ENCODE data around the gene KLHL5.
"Not testable (repeated sequence)": the region's sequence is repeated elsewhere in the genome, so short reads cannot be mapped to it uniquely, and the experiment has no call there.

Gene KLHL5

DNA sequence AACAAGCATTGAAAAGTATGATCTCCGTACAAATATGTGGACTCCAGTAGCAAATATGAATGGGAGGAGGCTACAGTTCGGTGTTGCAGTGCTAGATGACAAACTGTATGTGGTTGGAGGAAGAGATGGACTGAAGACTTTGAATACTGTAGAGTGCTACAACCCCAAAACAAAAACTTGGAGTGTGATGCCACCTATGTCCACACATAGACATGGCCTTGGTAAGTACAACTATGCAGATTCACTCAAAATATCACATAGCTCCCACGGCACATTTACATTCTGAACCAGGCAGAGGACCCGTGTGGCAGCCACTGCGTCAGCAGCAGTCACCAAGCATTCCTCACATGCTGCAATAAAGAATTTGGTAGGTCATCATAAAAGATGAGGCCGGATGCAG is 41.3 kb downstream of the KLHL5 start:
- DNase-seq (ENCODE audit: low read depth in 2 of 2): no peak

DNA sequence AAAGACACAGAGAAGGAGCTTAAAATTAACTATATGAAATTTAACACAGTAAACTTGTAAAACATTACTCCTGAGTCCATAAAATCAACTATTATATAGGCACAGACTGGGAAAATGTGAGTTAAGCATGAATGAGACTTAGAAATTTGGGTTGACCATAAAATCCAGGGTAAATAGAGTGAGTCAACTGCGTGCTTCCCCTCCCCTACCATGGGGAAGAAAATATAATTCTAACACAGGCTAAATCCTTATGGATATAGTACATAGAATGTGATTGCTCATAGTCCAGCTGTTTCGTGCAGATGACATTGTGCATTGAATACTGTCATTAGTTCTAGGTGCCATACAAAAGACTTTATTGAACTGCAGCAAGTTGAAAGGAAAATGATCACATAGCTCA is 42.2 kb downstream of the KLHL5 start:
- no peak for DNase-seq (ENCODE audit: low read depth in 2 of 2)

DNA sequence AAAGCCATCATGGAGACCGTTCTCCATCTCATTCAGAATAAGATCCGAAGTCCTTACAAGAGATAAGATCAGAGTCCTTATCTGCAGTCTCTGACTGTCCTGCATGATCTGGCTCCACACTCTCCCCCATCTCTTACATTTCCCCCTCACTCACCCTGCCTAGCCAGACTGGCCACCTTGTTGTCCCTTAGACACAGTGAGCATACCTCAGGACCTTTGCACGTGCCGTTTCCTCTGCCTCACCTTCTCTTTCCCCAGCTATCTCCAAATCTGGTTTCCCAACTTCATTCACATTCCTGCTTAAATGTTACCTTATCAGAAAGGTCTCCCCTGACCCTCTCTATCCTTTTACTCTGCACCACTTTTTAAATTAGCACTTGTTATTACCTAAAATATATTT is 44.0 kb downstream of the KLHL5 start:
- no peak for DNase-seq (ENCODE audit: low read depth in 2 of 2)

DNA sequence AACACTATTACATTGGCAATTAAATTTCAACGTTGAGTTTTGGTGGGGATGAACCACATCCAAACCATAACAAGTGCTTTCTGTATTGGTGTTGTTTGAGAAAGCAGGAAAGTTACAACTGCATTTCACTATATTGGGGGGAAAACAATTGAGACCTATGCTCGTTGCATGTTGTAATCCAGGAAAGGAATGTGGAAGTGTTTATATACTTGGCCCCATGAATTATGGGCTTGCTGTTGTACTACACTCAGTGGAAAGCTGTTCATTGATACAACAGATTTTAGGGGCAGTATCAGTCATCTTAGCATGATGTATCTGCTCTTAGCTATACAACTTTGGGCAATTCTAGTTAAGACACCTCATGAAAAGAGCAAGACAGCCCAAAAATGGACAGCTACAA is 52.4 kb downstream of the KLHL5 start:
- DNase-seq (ENCODE audit: low read depth in 2 of 2): no peak

DNA sequence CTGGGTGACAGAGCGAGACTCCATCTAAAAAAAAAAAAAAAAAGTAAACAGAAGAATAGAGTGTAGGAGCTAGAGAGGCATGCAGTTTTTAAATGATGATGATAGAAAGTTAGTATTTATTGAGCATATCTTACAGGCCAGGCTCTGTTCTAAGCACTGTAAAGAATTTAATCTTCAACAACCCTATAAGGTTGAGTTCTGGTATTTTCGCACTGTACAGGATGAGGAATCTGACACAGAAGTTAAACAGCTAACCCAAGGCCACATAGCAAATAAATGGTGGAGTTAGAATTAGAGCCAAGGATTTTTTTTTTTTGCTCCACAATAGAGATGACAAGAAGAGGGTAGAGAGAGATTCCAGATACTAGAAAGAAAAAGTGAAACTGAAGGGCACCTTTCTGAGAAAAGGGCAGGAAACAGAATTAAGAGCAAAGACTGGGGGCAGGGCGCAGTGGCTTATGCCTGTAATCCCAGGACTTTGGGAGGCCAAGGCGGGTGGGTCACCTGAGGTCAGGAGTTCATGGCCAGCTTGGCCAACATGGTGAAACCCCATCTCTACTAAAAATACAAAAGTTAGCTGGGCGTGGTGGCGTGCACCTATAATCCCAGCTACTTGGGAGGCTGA is 56.1 kb downstream of the KLHL5 start:
- DNase-seq (ENCODE audit: low read depth in 2 of 2): peak in 1 of 2 donors; percentile 11

DNA sequence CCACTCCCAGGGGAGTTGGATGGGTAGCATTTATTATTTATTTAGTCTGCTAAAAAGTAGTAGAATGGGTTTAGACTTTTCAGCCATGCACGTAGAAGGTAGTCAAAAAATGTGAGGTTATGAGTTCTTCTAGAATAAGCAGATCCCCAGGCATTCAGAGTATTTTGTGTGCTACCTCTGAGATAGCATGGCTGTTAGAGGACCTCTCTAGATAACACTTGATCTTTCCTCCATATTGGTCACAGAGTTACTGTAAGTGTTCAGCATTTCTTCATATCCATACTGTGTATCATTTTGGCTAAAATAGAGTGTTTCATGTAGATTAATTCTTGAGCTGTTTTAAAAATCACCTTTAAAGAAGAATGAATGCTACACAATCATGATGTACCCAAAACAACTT is 58.4 kb downstream of the KLHL5 start:
- DNase-seq (ENCODE audit: low read depth in 2 of 2): no peak

DNA sequence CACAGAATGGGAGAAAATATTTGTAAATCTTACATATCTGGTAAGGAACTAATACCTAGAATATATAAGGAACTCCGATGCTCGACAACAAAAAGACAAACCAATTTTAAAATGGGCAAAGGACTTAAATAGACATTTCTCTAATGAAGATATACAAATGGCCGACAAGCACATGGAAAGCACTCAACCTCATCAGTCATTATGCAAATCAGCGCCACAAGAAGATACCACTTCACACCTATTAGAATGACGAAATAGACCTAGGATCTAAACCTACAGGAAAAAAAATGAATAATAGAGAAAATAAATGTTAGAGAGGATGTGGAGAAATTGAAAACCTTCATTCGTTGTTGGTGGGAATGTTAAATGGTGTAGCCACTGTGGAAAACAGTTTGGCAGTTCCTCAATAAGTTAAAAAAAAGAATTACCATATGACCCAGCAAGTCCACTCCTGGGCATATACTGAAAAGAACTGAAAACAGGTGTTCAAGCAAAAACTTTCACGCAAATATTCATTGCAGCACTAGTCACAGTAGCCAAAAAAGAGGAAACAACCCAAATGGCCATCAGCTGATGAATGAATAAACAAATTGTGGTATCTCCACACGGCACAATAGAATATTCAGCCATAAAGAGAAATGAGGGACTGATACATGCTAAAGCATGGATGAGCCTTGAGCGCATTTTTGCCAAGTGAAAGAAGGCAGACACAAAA is 63.0 kb downstream of the KLHL5 start:
- no peak for DNase-seq (ENCODE audit: low read depth in 2 of 2)

DNA sequence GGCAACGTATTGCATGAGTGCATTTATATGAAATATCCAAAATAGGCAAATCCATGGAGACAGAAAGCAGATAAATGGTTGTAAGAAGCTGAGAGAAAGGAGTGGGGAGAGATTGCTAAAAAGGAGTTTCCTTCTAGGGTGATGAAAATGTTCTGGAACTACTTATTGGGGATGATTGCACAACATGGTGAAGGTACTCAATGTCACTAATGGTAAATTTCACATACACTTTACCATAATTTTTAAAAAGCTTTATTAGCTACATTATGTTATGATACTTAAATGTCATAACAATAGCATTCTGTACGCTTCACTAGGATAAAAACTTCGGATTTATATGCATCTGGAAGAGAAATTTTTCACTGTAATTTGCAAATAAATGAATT is 63.6 kb downstream of the KLHL5 start:
- DNase-seq (ENCODE audit: low read depth in 2 of 2): no peak

DNA sequence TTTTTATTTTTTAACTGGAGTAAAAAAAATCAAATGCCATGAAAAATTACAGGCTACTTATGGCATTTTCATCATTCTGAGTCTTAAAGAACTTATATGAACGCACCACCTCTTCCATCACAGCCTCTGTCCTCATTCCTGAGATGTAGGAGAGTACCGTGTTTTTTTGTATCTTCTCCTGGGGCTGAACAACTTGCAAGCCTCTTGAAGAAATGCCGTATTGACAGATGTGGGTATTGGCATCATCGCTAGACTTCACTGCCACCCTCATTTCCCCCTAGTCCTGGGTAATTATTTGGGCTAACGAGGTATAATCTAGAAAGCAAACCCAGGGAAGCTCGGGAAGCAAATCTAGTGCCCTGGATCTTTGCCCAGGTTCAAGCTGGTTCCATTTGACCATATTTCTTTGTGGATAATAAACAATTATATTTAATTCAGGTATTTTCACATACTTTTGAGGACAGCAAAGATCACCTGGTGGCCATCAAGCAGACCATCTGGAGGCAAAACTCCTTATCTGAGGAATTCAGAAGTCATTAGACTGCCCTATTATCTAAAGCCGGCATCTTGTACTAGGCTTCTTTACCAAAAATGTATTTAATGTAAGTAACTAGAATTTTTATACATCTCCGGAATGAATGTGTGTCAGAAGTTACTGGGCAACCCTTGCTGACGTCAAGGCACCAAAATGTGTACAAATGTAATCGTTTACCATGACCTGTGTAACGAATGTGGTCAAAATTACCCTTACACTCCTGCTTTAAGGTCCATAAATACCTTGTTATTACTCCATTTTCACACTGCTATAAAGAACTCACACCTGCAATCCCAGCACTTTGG is 64.4 kb downstream of the KLHL5 start:
- DNase-seq (ENCODE audit: low read depth in 2 of 2): no peak

DNA sequence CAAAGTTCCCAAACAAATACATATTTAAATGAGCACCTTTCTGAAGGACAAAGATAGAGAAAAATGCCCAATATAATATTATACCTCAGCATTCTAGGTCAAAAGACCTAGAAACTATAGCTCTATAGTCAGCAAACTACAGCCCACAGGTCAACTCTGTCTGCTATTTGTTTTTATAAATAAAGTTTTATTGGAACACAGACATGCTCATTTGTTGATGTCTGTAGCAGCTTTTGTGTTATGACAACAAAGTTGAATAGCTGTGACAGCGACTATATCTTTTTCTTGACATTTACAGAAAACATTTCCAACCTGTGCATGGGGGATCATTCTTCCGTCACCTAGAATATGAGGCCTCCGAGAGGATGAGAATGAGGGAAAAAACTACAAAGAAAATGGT is 71.6 kb downstream of the KLHL5 start:
- no peak for DNase-seq (ENCODE audit: low read depth in 2 of 2)

DNA sequence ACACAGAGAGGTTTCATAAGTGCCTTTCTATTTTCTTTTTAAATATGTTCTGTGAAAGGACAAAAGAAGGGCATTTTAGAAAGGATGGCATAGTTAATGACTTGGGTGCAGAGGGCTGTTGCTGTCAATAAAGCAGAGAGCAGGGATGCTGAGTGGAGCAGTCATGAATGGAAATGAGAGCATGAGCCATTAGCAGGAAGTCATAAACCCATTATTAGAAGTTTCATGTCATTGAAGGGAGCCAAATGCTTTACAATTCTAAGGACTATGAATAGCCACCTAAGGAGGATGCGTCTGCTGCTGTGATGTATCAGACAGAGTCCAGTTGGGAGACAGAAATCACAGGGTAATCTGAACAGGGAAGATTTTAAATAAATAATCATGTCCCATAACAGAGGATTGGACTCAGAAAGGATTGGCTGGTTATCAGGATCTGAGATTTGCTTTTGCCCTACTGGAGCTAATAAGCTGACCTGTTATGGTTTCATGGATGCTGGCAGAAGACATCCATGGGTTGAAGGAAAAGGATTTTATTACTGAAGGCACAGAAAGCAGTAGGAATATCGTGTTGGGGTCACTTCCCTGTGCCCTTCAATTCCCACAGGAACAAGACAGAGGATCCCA is 72.8 kb downstream of the KLHL5 start:
- no peak for DNase-seq (ENCODE audit: low read depth in 2 of 2)

DNA sequence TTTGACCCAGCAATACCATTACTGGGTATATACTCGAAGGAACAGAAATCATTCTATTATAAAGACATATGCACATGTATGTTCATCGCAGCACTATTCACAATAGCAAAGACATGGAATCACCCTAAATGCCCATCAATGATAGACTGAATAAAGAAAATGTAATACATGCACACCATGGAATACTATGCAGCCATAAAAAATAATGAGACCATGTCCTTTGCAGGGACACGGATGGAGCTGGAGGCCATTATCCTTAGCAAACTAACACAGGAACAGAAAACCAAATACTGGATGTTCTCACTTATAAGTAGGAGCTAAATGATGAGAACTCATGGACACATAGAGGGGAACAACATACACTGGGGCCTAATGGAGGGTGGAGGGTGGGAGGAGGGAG is 76.2 kb downstream of the KLHL5 start:
- DNase-seq (ENCODE audit: low read depth in 2 of 2): not testable (repeated sequence)

DNA sequence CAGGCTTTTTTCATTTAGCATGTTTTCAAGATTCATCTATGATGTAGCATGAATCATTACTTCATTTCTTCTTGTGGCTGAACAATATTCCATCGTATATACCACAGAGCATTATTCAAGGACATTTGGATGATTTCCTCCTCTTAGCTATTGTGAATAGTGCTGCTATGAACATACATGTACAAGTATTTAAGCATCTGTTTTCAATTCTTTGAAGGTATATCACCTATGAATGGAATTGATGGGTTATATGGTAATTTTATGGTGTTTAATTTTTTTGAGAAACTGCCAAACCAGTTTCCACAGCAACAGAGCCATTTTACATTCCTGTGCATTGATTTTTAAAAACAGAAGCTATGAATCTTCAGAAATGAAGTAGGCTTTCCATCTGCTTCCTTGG is 84.2 kb downstream of the KLHL5 start:
- no peak for DNase-seq (ENCODE audit: low read depth in 2 of 2)

DNA sequence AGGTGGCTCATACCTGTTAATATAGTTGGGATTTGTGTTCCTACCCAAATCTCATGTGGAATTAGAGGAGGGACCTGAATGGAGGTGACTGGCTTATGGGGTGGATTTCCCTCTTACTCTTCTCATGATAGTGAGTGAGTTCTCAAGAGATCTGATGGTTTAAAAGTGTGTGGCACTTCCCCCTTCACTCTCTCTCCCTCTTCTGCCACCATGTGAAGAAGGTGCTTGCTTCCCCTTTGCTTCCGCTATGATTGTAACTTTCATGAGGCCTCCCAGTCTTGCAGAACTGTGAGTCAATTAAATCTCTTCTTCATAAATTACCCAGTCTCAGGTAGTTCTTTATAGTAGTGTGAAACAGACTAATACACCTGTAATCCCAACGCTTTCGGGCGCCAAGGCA is 92.0 kb downstream of the KLHL5 start:
- no peak for DNase-seq (ENCODE audit: low read depth in 2 of 2)

DNA sequence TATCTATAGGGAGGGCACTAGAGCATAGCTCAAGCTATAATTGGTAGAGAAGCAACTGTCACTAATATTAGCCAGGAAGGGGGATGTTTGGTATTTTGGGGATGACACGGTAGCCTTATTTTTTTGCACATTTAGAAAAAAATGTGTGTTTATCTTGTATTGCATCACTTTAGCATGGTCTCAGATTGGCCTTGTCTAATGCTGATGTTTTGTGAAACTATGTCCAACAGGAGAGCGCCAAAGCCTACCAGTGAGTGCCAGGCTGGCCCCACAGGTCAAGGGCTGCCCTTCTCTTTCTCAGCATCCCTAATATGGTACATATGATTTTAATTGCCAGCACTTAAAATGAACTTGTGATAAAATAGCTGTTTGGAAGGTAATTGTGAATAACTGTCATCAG is 95.5 kb downstream of the KLHL5 start:
- DNase-seq (ENCODE audit: low read depth in 2 of 2): no peak

DNA sequence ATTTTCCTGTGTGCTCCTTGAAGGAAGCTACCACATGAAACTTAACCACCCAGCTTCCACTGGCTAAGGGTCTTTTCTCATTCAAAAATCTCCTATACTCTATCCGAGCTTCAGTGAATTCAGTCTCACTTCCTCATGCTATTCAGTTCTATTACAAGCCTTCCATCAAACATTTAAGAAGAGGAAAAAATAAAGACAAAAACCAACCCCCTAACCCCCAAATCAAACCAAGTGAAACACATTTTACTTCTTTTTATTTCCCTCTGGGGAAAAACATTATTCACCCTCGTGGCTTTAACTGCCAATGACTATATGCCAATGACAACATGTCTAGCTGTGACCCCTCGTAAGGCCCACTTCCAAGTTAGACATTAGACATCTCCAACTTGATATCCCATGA is 104.1 kb downstream of the KLHL5 start:
- no peak for DNase-seq (ENCODE audit: low read depth in 2 of 2)

DNA sequence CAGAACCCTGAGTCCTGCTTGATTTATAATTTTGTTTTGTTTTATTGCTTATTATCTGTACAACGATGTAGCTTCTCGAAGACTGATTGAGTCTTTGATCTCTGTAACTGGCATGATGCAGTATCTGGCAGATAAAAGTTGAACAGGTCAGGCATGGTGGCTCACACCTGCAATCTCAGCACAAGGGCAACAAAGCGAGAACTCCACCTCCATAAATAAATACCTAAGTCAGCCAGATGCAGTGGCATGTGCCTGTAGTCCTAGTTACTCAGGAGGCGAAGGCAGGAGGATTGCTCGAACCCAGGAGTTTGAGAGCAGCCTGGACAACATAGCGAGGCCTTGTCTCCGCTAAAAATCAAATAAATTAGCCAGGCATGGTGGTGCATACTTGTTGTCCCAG is 104.6 kb downstream of the KLHL5 start:
- DNase-seq (ENCODE audit: low read depth in 2 of 2): no peak

DNA sequence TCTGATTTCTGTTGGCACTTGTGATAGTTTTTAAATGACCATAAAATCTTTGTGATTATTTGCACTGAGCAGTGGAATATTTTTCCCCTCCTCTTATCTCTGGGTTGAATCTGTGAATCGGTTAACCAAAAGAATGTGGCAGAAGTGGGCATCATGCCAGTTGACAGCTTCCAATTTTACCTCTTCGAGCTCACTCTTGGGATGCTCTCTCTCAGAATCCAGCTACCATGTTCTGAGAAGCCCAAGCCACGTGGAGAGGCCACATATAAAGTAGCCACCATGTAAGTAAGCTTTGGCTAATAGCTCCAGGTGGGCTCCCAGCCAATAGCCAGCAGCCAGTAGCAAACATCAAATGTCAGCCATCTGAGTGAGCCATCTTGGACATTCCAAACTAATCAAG is 107.4 kb downstream of the KLHL5 start:
- DNase-seq (ENCODE audit: low read depth in 2 of 2): no peak

DNA sequence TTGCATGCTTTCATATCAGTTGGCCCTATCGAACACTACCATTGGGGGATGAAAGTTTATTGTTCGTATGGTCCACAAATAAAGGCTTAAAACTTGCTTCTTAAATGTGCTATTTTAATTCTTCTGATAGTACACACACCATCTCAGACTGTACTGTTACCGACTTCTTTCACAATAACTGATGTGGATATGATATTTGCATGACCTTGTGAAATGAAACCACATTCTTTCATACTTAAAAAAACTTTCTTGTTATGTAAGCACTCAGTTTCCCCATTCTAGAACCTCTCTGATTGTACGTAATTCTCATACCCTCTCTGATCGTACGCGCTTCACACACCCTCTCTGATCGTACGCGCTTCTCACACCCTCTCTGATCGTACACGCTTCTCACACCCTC is 108.3 kb downstream of the KLHL5 start:
- DNase-seq (ENCODE audit: low read depth in 2 of 2): no peak
